WERI-Rb-1 (cell line): ENCODE results near the gene TUBB1.

Source experiments
- DNase-seq: peaks from one replicate; pipeline ENCODE4 v3.0.0-alpha.2; 2020
- H3K27ac ChIP-seq: fragments of 250-450 bp; sonication (Bioruptor Pico); 2 replicates; pipeline ENCODE4 v1.5.1; 2020; ENCODE audit warnings: mild to moderate bottlenecking, moderate library complexity
- H3K27me3 ChIP-seq: fragments of 250-450 bp; sonication (Bioruptor Pico); 2 replicates; pipeline ENCODE4 v1.5.1; 2021; ENCODE audit warnings: mild to moderate bottlenecking, low read depth, moderate library complexity; ENCODE audit not compliant: insufficient read depth, severe bottlenecking
- H3K36me3 ChIP-seq: fragments of 250-450 bp; sonication (Bioruptor Pico); 2 replicates; pipeline ENCODE4 v1.5.1; 2020; ENCODE audit warnings: mild to moderate bottlenecking, moderate library complexity
- H3K4me3 ChIP-seq: 2 replicates; pipeline ENCODE4 v1.5.1; 2011; ENCODE audit warnings: low read depth, mild to moderate bottlenecking, control low read depth, low read length
- H3K9me3 ChIP-seq: fragments of 250-450 bp; sonication (Bioruptor Pico); 2 replicates; pipeline ENCODE4 v1.5.1; 2021; ENCODE audit warnings: mild to moderate bottlenecking, moderate library complexity; ENCODE audit not compliant: severe bottlenecking
- CTCF ChIP-seq: IDR thresholded peaks from 2 replicates; pipeline ENCODE4 v1.5.1; 2011; ENCODE audit warnings: low read depth, mild to moderate bottlenecking, control low read depth, inconsistent platforms, low read length

TUBB1 gene

GRCh38 chr20:59006167-59006863 lies 12.9 kb upstream of the TUBB1 start:
- DNase-seq, result no peak
- TF ChIP-seq CTCF, result no peak

GRCh38 chr20:59006864-59007664 lies 12.2 kb upstream of the TUBB1 start, which contains the start of gene CTSZ:
Gene CTSZ (minus strand): TSS chr20:59007254. CDS start chr20:59007128, 126 bp downstream.
- no peak within 1 kb of the TSS for H3K27ac ChIP-seq
- no peaks in the 10 kb centered on the region for H3K9me3 ChIP-seq
- no peak within 1 kb of the TSS for H3K4me3 ChIP-seq
- no peak for DNase-seq
- no peak for TF ChIP-seq CTCF
- no peaks in the 10 kb centered on the region for H3K36me3 ChIP-seq
- H3K27me3 ChIP-seq, result no peaks in the 10 kb centered on the region

More at GRCh38 chr20:59006167-59006863, 12.9 kb upstream of the TUBB1 start:
- Histone ChIP-seq H3K27ac (no peak overlapping the region), H3K9me3 (no peaks in the 10 kb centered on the region), H3K4me3 (no peak overlapping the region), H3K36me3 (no peaks in the 10 kb centered on the region), H3K27me3 (no peaks in the 10 kb centered on the region)

GRCh38 chr20:59007665-59008511 lies 11.3 kb upstream of the TUBB1 start:
- no peak for DNase-seq

GRCh38 chr20:59008715-59009336 lies 10.4 kb upstream of the TUBB1 start:
- DNase-seq, result no peak
- H3K4me3 ChIP-seq, result no peak overlapping the region
- no peaks in the 10 kb centered on the region for H3K27me3 ChIP-seq
- H3K9me3 ChIP-seq, result no peaks in the 10 kb centered on the region
- no peaks in the 10 kb centered on the region for H3K36me3 ChIP-seq
- no peak for TF ChIP-seq CTCF
- H3K27ac ChIP-seq, result no peak overlapping the region

More at GRCh38 chr20:59007665-59008511, 11.3 kb upstream of the TUBB1 start:
- TF ChIP-seq CTCF, result no peak
- H3K27ac ChIP-seq, result no peak overlapping the region
- H3K4me3 ChIP-seq, result no peak overlapping the region
- no peaks in the 10 kb centered on the region for H3K36me3 ChIP-seq
- no peaks in the 10 kb centered on the region for H3K9me3 ChIP-seq
- H3K27me3 ChIP-seq, result no peaks in the 10 kb centered on the region

GRCh38 chr20:59010321-59010994 lies 8.8 kb upstream of the TUBB1 start:
- H3K4me3 ChIP-seq, result no peak overlapping the region
- no peaks in the 10 kb centered on the region for H3K9me3 ChIP-seq
- TF ChIP-seq CTCF, result no peak
- no peak for DNase-seq
- no peaks in the 10 kb centered on the region for H3K36me3 ChIP-seq
- H3K27me3 ChIP-seq, result no peaks in the 10 kb centered on the region
- no peak overlapping the region for H3K27ac ChIP-seq
